Cardiac muscle cell (in vitro differentiated cells and primary cell): Measurements from ENCODE around the gene CHGA. TPM values are rescaled to one million over a fixed set of nuclear protein-coding genes. Genes with fewer than 3 reads are reported as not detected.

Source experiments
- DNase-seq, 2 donors: peaks; one replicate each; pipeline versions ENCODE4 v3.0.0 to v3.0.0-alpha.2; 2010 to 2017; ENCODE audit warnings: low read depth in 1 of 2, low spot score in 1 of 2
- H3K27ac ChIP-seq: fragments of 200-600 bp; sonication (generic); 2 replicates; pipeline ENCODE4 v1.5.1; 2016
- H3K27me3 ChIP-seq: fragments of 200-600 bp; sonication (generic); 2 replicates; pipeline ENCODE4 v1.6.0; 2016; ENCODE audit warnings: control low read depth
- H3K36me3 ChIP-seq: fragments of 200-600 bp; sonication (generic); 2 replicates; pipeline ENCODE4 v1.5.1; 2016; ENCODE audit warnings: control low read depth
- H3K4me1 ChIP-seq: fragments of 200-600 bp; sonication (generic); 2 replicates; pipeline ENCODE4 v1.8.1; 2017; ENCODE audit warnings: low read depth, mild to moderate bottlenecking, mixed run types
- H3K4me3 ChIP-seq: fragments of 200-600 bp; sonication (generic); 2 replicates; pipeline ENCODE4 v1.5.1; 2016; ENCODE audit warnings: mild to moderate bottlenecking
- H3K9me3 ChIP-seq: fragments of 200-600 bp; sonication (generic); 2 replicates; pipeline ENCODE4 v1.5.1; 2017; ENCODE audit warnings: low read depth, mild to moderate bottlenecking, control low read depth
- polyA plus RNA-seq: library from polyadenylated mRNA; unstranded; fragments of >200 nt; fragmentation: Nextera tagmentation; extraction: Ambion mirVana; gene quantifications from 2 replicates; pipeline ENCODE4 v1.2.1, GENCODE V29; 2016
- total RNA-seq: library from RNA; depleted of rRNA; stranded (reverse); fragments of >200 nt; gene quantifications from 2 replicates; pipeline ENCODE4 v1.2.3, GENCODE V29; 2016
- TF ChIP-seq, protein P1 (sequence below): IDR thresholded peaks from 2 replicates; pipeline ENCODE4 v1.5.1; 2012; ENCODE audit warnings: low read depth, mild to moderate bottlenecking, low read length

Gene CHGA
- total and polyA plus RNA-seq, 2 experiments from 2014 or later, result 0.73 TPM; not detected in 1

DNA sequence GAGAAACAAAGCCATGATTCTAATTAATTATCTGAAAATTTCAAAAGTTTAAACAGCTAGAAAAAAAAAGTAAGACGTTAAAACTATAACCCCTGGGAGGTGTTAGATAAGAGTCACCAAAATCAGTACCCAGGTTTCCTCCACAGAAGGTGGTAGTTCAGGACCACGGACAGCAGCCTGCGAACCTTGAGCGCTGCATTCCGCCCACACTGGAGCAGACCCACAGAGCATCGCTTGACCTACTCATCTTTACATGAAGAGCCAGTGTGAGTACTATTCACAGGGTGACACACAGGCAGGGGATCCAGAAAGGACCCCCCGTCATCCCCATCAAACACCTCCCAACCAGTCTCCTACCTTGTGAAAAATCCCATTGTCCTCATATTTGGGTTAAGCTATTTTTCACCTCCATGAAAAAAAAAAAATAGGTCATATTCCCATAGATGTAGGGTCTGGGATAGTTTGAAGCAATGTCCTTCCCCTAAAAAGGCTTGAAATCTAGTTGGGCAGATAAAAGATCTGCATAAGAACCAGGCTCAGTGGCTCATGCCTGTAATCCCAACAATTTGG, 8.8 kb upstream of the CHGA start:
- TF ChIP-seq, protein P1, sequence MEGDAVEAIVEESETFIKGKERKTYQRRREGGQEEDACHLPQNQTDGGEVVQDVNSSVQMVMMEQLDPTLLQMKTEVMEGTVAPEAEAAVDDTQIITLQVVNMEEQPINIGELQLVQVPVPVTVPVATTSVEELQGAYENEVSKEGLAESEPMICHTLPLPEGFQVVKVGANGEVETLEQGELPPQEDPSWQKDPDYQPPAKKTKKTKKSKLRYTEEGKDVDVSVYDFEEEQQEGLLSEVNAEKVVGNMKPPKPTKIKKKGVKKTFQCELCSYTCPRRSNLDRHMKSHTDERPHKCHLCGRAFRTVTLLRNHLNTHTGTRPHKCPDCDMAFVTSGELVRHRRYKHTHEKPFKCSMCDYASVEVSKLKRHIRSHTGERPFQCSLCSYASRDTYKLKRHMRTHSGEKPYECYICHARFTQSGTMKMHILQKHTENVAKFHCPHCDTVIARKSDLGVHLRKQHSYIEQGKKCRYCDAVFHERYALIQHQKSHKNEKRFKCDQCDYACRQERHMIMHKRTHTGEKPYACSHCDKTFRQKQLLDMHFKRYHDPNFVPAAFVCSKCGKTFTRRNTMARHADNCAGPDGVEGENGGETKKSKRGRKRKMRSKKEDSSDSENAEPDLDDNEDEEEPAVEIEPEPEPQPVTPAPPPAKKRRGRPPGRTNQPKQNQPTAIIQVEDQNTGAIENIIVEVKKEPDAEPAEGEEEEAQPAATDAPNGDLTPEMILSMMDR, result no peak
- H3K27me3 ChIP-seq, result peaks cover 17% of the 10 kb centered on the region
- H3K4me1 ChIP-seq, result no peaks in the 10 kb centered on the region

DNA sequence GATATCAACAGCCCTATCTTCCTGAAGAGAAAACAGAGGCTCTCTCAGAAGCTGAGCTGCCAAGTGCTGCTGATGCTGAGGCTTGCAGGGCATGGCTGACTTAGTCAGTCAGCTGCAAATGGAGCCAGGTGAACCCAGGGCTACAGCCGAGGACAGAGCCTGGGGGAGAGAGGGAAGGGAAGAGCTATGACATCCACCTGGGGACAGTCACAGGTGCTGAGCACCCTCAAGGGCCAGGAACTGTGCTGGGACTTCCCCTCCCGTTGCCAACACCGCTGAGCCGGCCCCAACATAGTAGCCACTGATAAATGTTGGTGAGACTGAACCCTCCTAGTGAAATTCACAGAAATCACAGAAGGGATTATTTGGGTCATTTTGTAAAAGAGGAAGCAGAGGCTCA, 6.7 kb upstream of the CHGA start:
- H3K27me3 ChIP-seq, result peaks cover 24% of the 10 kb centered on the region
- DNase-seq, result no peak
- H3K36me3 ChIP-seq, result no peaks in the 10 kb centered on the region
- no peaks in the 10 kb centered on the region for H3K9me3 ChIP-seq
- no peaks in the 10 kb centered on the region for H3K4me1 ChIP-seq
- no peak overlapping the region for H3K4me3 ChIP-seq
- no peak overlapping the region for H3K27ac ChIP-seq
- TF ChIP-seq, protein P1, result no peak

More for the DNA sequence above, 8.8 kb upstream of the CHGA start:
- Histone ChIP-seq H3K4me3 (no peak overlapping the region), H3K27ac (no peak overlapping the region), H3K36me3 (no peaks in the 10 kb centered on the region), H3K9me3 (no peaks in the 10 kb centered on the region)
- DNase-seq, result peak; percentile 29 to 90

DNA sequence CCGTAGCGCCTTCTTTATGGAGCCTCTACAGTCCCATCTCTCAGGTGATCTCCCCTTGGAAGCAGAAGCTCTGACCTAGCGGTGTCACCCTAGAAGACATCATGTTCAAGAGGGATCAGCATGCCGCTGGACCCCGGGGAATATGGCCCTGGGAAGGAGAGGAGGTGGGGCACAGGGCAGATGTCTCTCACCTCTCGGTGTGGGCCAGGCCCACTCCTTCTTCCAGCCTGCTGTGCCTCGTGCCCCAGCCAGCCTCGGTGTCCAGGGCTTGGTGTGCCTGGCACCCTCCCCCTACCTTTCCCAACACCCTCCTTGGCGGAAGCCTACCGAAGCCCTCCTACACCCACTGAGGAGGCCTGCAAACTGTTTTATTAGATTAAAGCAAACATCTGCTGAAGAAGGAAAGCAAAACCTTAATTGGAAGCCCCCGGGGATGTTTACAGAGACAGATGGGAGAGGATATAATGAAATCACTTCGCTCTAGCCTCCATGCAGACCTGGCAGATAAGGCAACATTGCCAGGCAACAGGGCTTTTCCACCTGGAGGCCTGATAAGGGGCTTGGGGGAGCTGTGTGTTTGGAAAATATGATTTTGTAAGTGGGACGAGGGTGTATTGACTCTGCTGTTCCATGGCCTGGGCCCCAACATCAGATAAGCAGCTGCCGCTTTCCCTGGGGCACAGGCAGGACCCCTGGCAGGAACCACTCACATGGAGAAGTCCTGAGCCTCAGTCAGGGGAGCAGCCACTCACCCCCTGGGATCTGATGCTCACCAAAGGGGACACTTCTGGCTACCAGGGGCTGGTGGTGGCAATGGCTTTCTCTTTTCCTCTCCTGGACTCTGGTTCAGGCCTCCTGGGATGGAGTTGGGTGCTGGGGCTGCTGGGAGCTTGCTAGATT, 5.7 kb upstream of the CHGA start:
- Histone ChIP-seq H3K36me3 (no peaks in the 10 kb centered on the region), H3K27me3 (peaks cover 33% of the 10 kb centered on the region), H3K9me3 (no peaks in the 10 kb centered on the region), H3K4me1 (no peaks in the 10 kb centered on the region), H3K27ac (no peak overlapping the region), H3K4me3 (no peak overlapping the region)
- TF ChIP-seq, protein P1, result no peak
- no peak for DNase-seq

DNA sequence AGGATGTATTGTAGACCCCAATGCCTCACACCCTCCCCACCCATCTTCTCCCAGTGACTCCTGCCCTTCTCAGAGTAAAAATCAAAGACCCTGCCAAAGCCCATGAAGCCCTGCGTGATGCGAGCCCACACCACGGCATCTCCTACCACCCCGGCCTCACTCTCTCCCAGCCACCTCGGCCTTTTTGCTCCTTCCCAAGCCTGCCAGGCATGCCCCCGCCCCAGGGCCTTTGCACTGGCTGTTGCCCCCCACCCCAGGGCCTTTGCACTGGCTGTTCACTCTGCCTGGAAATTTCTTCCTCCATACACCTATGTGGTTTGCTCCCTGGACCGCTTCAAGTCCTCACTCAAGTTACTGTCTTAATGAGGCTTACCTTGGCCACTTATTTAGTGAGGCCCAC, 5.0 kb upstream of the CHGA start:
- no peaks in the 10 kb centered on the region for H3K4me1 ChIP-seq
- TF ChIP-seq, protein P1, result no peak
- peaks cover 40% of the 10 kb centered on the region for H3K27me3 ChIP-seq
- H3K36me3 ChIP-seq, result no peaks in the 10 kb centered on the region
- H3K27ac ChIP-seq, result no peak overlapping the region
- no peak overlapping the region for H3K4me3 ChIP-seq
- DNase-seq, result no peak
- H3K9me3 ChIP-seq, result no peaks in the 10 kb centered on the region

DNA sequence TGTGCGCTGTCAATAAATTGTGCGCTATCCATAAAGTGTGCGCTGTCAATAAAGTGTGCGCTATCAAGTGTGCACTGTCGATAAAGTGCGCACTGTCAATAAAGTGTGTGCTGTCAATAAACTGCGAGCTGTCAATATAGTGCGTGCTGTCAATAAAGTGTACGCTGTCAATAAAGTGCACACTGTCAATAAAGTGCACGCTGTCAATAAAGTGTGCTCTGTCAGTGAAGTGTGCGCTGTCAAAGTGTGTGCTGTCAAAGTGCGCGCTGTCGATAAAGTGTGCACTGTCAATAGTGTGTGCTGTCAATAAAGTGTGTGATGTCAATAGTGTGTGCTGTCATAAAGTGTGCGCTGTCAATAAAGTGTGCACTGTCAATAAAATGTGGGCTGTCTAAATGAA, 2.9 kb upstream of the CHGA start:
- peaks cover 40% of the 10 kb centered on the region for H3K27me3 ChIP-seq
- no peaks in the 10 kb centered on the region for H3K9me3 ChIP-seq
- no peak overlapping the region for H3K4me3 ChIP-seq
- no peaks in the 10 kb centered on the region for H3K4me1 ChIP-seq
- no peaks in the 10 kb centered on the region for H3K36me3 ChIP-seq
- DNase-seq, result no peak
- no peak overlapping the region for H3K27ac ChIP-seq
- TF ChIP-seq, protein P1, result no peak
